Endometrial microvascular endothelial cells (primary cell): ENCODE data around the gene ZEB1. TPM values are rescaled to one million over a fixed set of nuclear protein-coding genes. Genes with fewer than 3 reads are reported as not detected.

ENCODE experiments used
- in situ Hi-C: cut with HindIII; loops from 2 replicates; pipeline ENCODE4 v1.10.0; 2017; ENCODE audit warnings: low sequenced_read_pairs, low pct_unique_long_range_greater_than_20kb; ENCODE audit errors: inconsistent ontology term
- total RNA-seq: library from RNA; depleted of rRNA; stranded (reverse); fragments of >200 nt; gene quantifications from one replicate; pipeline ENCODE4 v1.2.3, GENCODE V29; 2015; ENCODE audit errors: inconsistent ontology term

Gene ZEB1
- total RNA-seq, 1 donor from 2014 or later, result 46.9 TPM

- in situ Hi-C loops, result no loop called here
Observed at GRCh38 chr10:31317171-31317570, 1.8 kb upstream of the ZEB1 start.

GRCh38 chr10:31317652-31318381, 1.2 kb upstream of the ZEB1 start:
- in situ Hi-C loops, result no loop called here

GRCh38 chr10:31318382-31318853, 598 bp upstream of the ZEB1 start:
- in situ Hi-C loops, result no loop called here

- in situ Hi-C loops, result no loop called here
Observed at GRCh38 chr10:31319602-31320549, 860 bp downstream of the ZEB1 start.

- in situ Hi-C loops, result no loop called here
Observed at GRCh38 chr10:31320550-31321211, 1.7 kb downstream of the ZEB1 start.

- in situ Hi-C loops, result no loop called here
Observed at GRCh38 chr10:31321396-31321941, 2.5 kb downstream of the ZEB1 start.

GRCh38 chr10:31322647-31323046, 3.6 kb downstream of the ZEB1 start:
- in situ Hi-C loops, result no loop called here

- in situ Hi-C loops, result no loop called here
Observed at GRCh38 chr10:31340343-31340742, 21.3 kb downstream of the ZEB1 start.

GRCh38 chr10:31341552-31341951, 22.5 kb downstream of the ZEB1 start:
- in situ Hi-C loops, result no loop called here

GRCh38 chr10:31343009-31343408, 24.0 kb downstream of the ZEB1 start:
- in situ Hi-C loops, result no loop called here

GRCh38 chr10:31343551-31343950, 24.5 kb downstream of the ZEB1 start:
- in situ Hi-C loops, result no loop called here

GRCh38 chr10:31345886-31346285, 26.9 kb downstream of the ZEB1 start:
- in situ Hi-C loops, result no loop called here

GRCh38 chr10:31346953-31347352, 27.9 kb downstream of the ZEB1 start:
- in situ Hi-C loops, result no loop called here

- in situ Hi-C loops, result no loop called here
Observed at GRCh38 chr10:31347705-31348104, 28.7 kb downstream of the ZEB1 start.

- in situ Hi-C loops, result no loop called here
Observed at GRCh38 chr10:31350891-31351290, 31.9 kb downstream of the ZEB1 start.

- in situ Hi-C loops, result no loop called here
Observed at GRCh38 chr10:31352436-31353226, 33.6 kb downstream of the ZEB1 start.

- in situ Hi-C loops, result no loop called here
Observed at GRCh38 chr10:31353574-31353973, 34.6 kb downstream of the ZEB1 start.

- in situ Hi-C loops, result no loop called here
Observed at GRCh38 chr10:31358688-31359330, 39.8 kb downstream of the ZEB1 start.
